ENCODE data around the gene CRLF2.

- TF ChIP-seq CTCF (IDR thresholded peaks at IDR 0.05): peak; percentile 54
- no peak for TF ChIP-seq ELK1 (IDR thresholded peaks at IDR 0.05; ENCODE audit: low read depth, low read length)
- TF ChIP-seq USF2 (IDR thresholded peaks at IDR 0.05): no peak
Measured at GRCh38 chrX:1244164-1245076, 32.0 kb upstream of the CRLF2 start.
